H1 (cell line): ENCODE results near the gene RNF126. TPM values are rescaled to one million over a fixed set of nuclear protein-coding genes. Genes with fewer than 3 reads are reported as not detected.

Experiments
- CTCF ChIA-PET: fragments of 300-600 bp; sonication (Branson Sonifier 250); formaldehyde crosslinking; loops from one replicate; lab custom pipeline; 2021; ENCODE audit not compliant: partially characterized antibody; lab: Charles Lee
- POLR2A ChIA-PET: fragments of 300-600 bp; sonication (Branson Sonifier 250); formaldehyde crosslinking; loops from one replicate; lab custom pipeline; 2021; ENCODE audit warnings: inconsistent platforms; ENCODE audit not compliant: partially characterized antibody; lab: Charles Lee
- DNase-seq, 2 experiments: peaks; one replicate each; pipeline versions ENCODE4 v3.0.0 to v3.0.0-alpha.2; 2010 to 2022; ENCODE audit warnings: low spot score in 2 of 2, low read depth in 1 of 2, mixed read lengths in 1 of 2
- FAIRE-seq: peaks from 2 replicates; lab custom pipeline; 2011; peaks lifted over from hg19 to GRCh38; lab: Jason Lieb, UNC
- H2AFZ ChIP-seq: 2 replicates; pipeline ENCODE4 v1.8.1; 2012; ENCODE audit warnings: low read length, inconsistent platforms
- H2AK5ac ChIP-seq: 2 replicates; pipeline ENCODE4 v1.6.1; 2013; ENCODE audit warnings: low read depth, low read length
- H2BK120ac ChIP-seq: replicated peaks from 2 replicates; pipeline ENCODE3; 2013; ENCODE audit warnings: low read depth, low read length, inconsistent platforms
- H2BK12ac ChIP-seq: 2 replicates; pipeline ENCODE4 v1.6.1; 2013; ENCODE audit warnings: low read depth, low read length
- H2BK15ac ChIP-seq: 2 replicates; pipeline ENCODE4 v1.6.1; 2013; ENCODE audit warnings: low read length
- H2BK20ac ChIP-seq: 2 replicates; pipeline ENCODE4 v1.6.1; 2013; ENCODE audit warnings: low read length
- H2BK5ac ChIP-seq: 2 replicates; pipeline ENCODE4 v1.6.1; 2013; ENCODE audit warnings: low read depth, low read length
- H3K14ac ChIP-seq: 2 replicates; pipeline ENCODE4 v1.6.1; 2013; ENCODE audit warnings: inconsistent platforms; ENCODE audit not compliant: insufficient read length
- H3K18ac ChIP-seq: 2 replicates; pipeline ENCODE4 v1.6.1; 2013; ENCODE audit warnings: low read length; ENCODE audit errors: extremely low read depth
- H3K23ac ChIP-seq: 2 replicates; pipeline ENCODE4 v1.6.1; 2013; ENCODE audit warnings: inconsistent platforms; ENCODE audit not compliant: insufficient read length
- H3K23me2 ChIP-seq: 2 replicates; pipeline ENCODE4 v1.6.1; 2013; ENCODE audit warnings: low read depth, low read length
- H3K27ac ChIP-seq: 2 replicates; pipeline ENCODE4 v1.6.1; 2011; ENCODE audit warnings: low read depth, low read length, inconsistent platforms
- H3K27me3 ChIP-seq, 4 experiments: replicated peaks in 1 of 4; 1 replicate in 1 of 4; 2 replicates in 3 of 4; pipeline versions ENCODE4 v1.6.1 to v1.8.1; 2011 to 2013; ENCODE audit warnings: low read length in 3 of 4, mild to moderate bottlenecking in 3 of 4, inconsistent platforms in 2 of 4, mixed read lengths in 2 of 4, moderate library complexity in 1 of 4; ENCODE audit not compliant: control insufficient read depth in 3 of 4, insufficient read depth in 3 of 4; ENCODE audit errors: extremely low read depth in 1 of 4
- H3K36me3 ChIP-seq, 4 experiments: 2 replicates each; pipeline versions ENCODE4 v1.6.1 to v1.8.1; 2011 to 2013; ENCODE audit warnings: mild to moderate bottlenecking in 4 of 4, low read length in 3 of 4, moderate library complexity in 2 of 4, control low read depth in 1 of 4, inconsistent platforms in 1 of 4; ENCODE audit not compliant: insufficient read depth in 4 of 4, control insufficient read depth in 2 of 4
- H3K4ac ChIP-seq: replicated peaks from 2 replicates; pipeline ENCODE3; 2013; ENCODE audit warnings: low read length, low read depth, mixed read lengths, inconsistent platforms; ENCODE audit not compliant: insufficient read length
- H3K4me1 ChIP-seq, 4 experiments: replicated peaks in 1 of 4; 1 replicate in 1 of 4; 2 replicates in 3 of 4; pipeline versions ENCODE4 v1.6.1 to v1.8.1; 2011 to 2013; ENCODE audit warnings: low read length in 3 of 4, inconsistent platforms in 2 of 4, mixed read lengths in 1 of 4; ENCODE audit not compliant: insufficient read depth in 4 of 4, control insufficient read depth in 3 of 4
- H3K4me2 ChIP-seq, 2 experiments: 2 replicates each; pipeline versions ENCODE4 v1.6.1 to v1.8.1; 2011 to 2013; ENCODE audit warnings: low read depth in 2 of 2, low read length in 2 of 2, control low read depth in 1 of 2, inconsistent platforms in 1 of 2, mild to moderate bottlenecking in 1 of 2; ENCODE audit not compliant: insufficient read depth in 1 of 2
- H3K4me3 ChIP-seq, 4 experiments: fragments of 200-600, 300-600 bp in 1 of 4; sonication (generic), shearing (Covaris generic), sonication (Bioruptor Twin) in 1 of 4; 2 replicates each; pipeline versions ENCODE4 v1.5.1 to v1.8.1; 2011 to 2016; ENCODE audit warnings: low read length in 4 of 4, low read depth in 3 of 4, control low read depth in 2 of 4, inconsistent platforms in 2 of 4, mild to moderate bottlenecking in 2 of 4, mixed read lengths in 1 of 4, moderate library complexity in 1 of 4; ENCODE audit not compliant: insufficient read depth in 2 of 4; ENCODE audit errors: extremely low read depth in 1 of 4
- H3K56ac ChIP-seq: replicated peaks from 2 replicates; pipeline ENCODE3; 2013; ENCODE audit warnings: low read depth, mild to moderate bottlenecking, mixed read lengths, low read length, inconsistent platforms; ENCODE audit not compliant: insufficient read length
- H3K79me1 ChIP-seq: 2 replicates; pipeline ENCODE4 v1.6.1; 2013; ENCODE audit warnings: low read depth, low read length, control low read depth
- H3K79me2 ChIP-seq, 2 experiments: 2 replicates each; pipeline versions ENCODE4 v1.6.1 to v1.8.1; 2012 to 2013; ENCODE audit warnings: low read length in 2 of 2, mild to moderate bottlenecking in 2 of 2, inconsistent platforms in 1 of 2; ENCODE audit not compliant: insufficient read depth in 2 of 2, control insufficient read depth in 1 of 2
- H3K9ac ChIP-seq, 4 experiments: replicated peaks in 1 of 4; 1 replicate in 1 of 4; 2 replicates in 3 of 4; pipeline versions ENCODE4 v1.6.1 to v1.8.1; 2011 to 2013; ENCODE audit warnings: low read depth in 3 of 4, low read length in 3 of 4, control low read depth in 2 of 4, mild to moderate bottlenecking in 2 of 4, moderate library complexity in 2 of 4, inconsistent platforms in 1 of 4; ENCODE audit errors: extremely low read depth in 1 of 4
- H3K9me3 ChIP-seq, 2 experiments: 2 replicates each; pipeline versions ENCODE4 v1.6.1 to v1.8.1; 2012 to 2013; ENCODE audit warnings: mild to moderate bottlenecking in 2 of 2, moderate library complexity in 2 of 2, control low read depth in 1 of 2, inconsistent platforms in 1 of 2, low read depth in 1 of 2, low read length in 1 of 2, mixed read lengths in 1 of 2; ENCODE audit not compliant: insufficient read depth in 2 of 2
- H4K20me1 ChIP-seq, 2 experiments: replicated peaks in 1 of 2; 2 replicates each; pipeline versions ENCODE3 to v1.8.1; 2011 to 2013; ENCODE audit warnings: inconsistent platforms in 2 of 2, low read length in 2 of 2, mild to moderate bottlenecking in 1 of 2; ENCODE audit not compliant: insufficient read depth in 2 of 2, control insufficient read depth in 1 of 2
- H4K5ac ChIP-seq: 2 replicates; pipeline ENCODE4 v1.6.1; 2013; ENCODE audit warnings: low read length, low read depth, mixed read lengths, inconsistent platforms; ENCODE audit not compliant: insufficient read length
- H4K8ac ChIP-seq: 2 replicates; pipeline ENCODE4 v1.8.0; 2013; ENCODE audit warnings: mild to moderate bottlenecking, moderate library complexity, low read length, inconsistent platforms; ENCODE audit not compliant: insufficient read depth; ENCODE audit errors: extremely low read depth
- H4K91ac ChIP-seq: replicated peaks from 2 replicates; pipeline ENCODE3; 2013; ENCODE audit warnings: low read length, mixed read lengths, inconsistent platforms; ENCODE audit not compliant: insufficient read length
- CTBP2 ChIP-seq: IDR thresholded peaks from 2 replicates; pipeline ENCODE4 v1.7.0; 2011; ENCODE audit warnings: borderline replicate concordance, mild to moderate bottlenecking, moderate library complexity, mixed read lengths, low read length; ENCODE audit not compliant: insufficient read depth, insufficient read length
- EGR1 ChIP-seq: IDR thresholded peaks from 2 replicates; pipeline ENCODE4 v1.6.1; 2011; ENCODE audit warnings: low read depth, low read length, borderline replicate concordance
- SP4 ChIP-seq: IDR thresholded peaks from 2 replicates; pipeline ENCODE4 v1.6.1; 2012; ENCODE audit warnings: low read length, inconsistent platforms
- whole genome bisulfite sequencing, 2 experiments: shearing (Covaris generic) in 1 of 2; methylation state at CpG; one replicate each; pipeline versions ENCODE4 v1.1.6 to v1.1.7; 2013 to 2015; ENCODE audit warnings: low lambda C conversion rate in 2 of 2, mixed read lengths in 2 of 2, inconsistent platforms in 1 of 2, low coverage in 1 of 2, missing lambda C conversion rate in 1 of 2; ENCODE audit not compliant: insufficient replicate concordance in 2 of 2, insufficient coverage in 1 of 2, insufficient read length in 1 of 2; ENCODE audit errors: extremely low coverage in 1 of 2, missing lambda C conversion rate in 1 of 2; 5-methylcytosine and 5-hydroxymethylcytosine counted together
- polyA plus RNA-seq, 7 experiments: library from polyadenylated mRNA; depleted of rRNA in 3 of 7; stranded (reverse) in 5 of 7; unstranded in 2 of 7; fragments of >200 nt in 5 of 7; fragments of 200-250 nt in 2 of 7; gene quantifications; 1 replicate in 5 of 7; 2 replicates in 1 of 7; 4 replicates in 1 of 7; pipeline versions ENCODE4 v1.2.1 to v1.2.3, GENCODE V29; 2011 to 2013; ENCODE audit warnings: missing spikeins in 2 of 7, mixed read lengths in 2 of 7
- total RNA-seq: library from RNA; stranded (reverse); fragmentation: NEBNext Ultra II Directional; extraction: Animal tissue kit (Norgen Biotek cat#: 25700); gene quantifications from 2 replicates; pipeline ENCODE4 v1.2.1, GENCODE V29; 2021

Gene RNF126
- total and polyA plus RNA-seq, 2 of the 8 experiments (the other 6 are each of a cell fraction or from before 2014, with no cell fraction given) = 21.8 to 68.0 TPM

GRCh38 chr19:613732-614567, 49.1 kb downstream of the RNF126 start:
- Histone ChIP-seq H3K23me2 (no peaks in the 10 kb centered on the region), H3K27me3 (no peaks in the 10 kb centered on the region), H2BK120ac (no peak overlapping the region), H2BK20ac (no peak overlapping the region), H3K14ac (no peak overlapping the region), H3K56ac (no peak overlapping the region), H3K23ac (no peak overlapping the region), H2AK5ac (no peak overlapping the region), H3K4me2 (no peak overlapping the region), H2BK5ac (no peak overlapping the region), H3K79me2 (no peaks in the 10 kb centered on the region), H3K9me3 (no peaks in the 10 kb centered on the region), H4K8ac (no peak overlapping the region), H4K20me1 (peaks cover 0 to 7% of the 10 kb centered on the region in 2 experiments), H3K27ac (no peak overlapping the region), H3K4me1 (no peaks in the 10 kb centered on the region), H4K5ac (no peak overlapping the region), H3K36me3 (peaks cover 2 to 26% (median 13%) of the 10 kb centered on the region in 4 experiments; a peak in 5 of 8 replicates), H3K9ac (no peak overlapping the region), H3K79me1 (no peaks in the 10 kb centered on the region), H2AFZ (no peak overlapping the region), H4K91ac (no peak overlapping the region), H2BK12ac (no peak overlapping the region), H3K4me3 (no peak overlapping the region), H2BK15ac (no peak overlapping the region), H3K4ac (no peak overlapping the region), H3K18ac (no peak overlapping the region)
- DNase-seq = no peak
- POLR2A ChIA-PET = interaction anchor here (0.9 to 1.6 kb wide), 4 partner anchors 18 to 42 kb away, joined by 3 to 6 read pairs (median 4); no protein-coding TSS in a partner anchor
- WGBS, 2 experiments = 89% methylated on average over 17 of the region's 54 CpGs; no CpG with 5 or more reads in 1 of the 2 experiments
- TF ChIP-seq CTBP2 = no peak
- no peak for TF ChIP-seq SP4
- TF ChIP-seq EGR1 = 0 out of 2 replicates have a peak, but pooled peaks have one; percentile 23
- CTCF ChIA-PET = interaction anchor here (1.0 to 1.2 kb wide), 2 partner anchors 8 to 14 kb away, joined by 3 to 7 read pairs; no protein-coding TSS in a partner anchor
- no peak for FAIRE-seq
